Mononuclear cell (primary cell): Measurements from ENCODE around the gene ERC1. TPM values are rescaled to one million over a fixed set of nuclear protein-coding genes. Genes with fewer than 3 reads are reported as not detected.
"Not testable (repeated sequence)": the region's sequence is repeated elsewhere in the genome, so short reads cannot be mapped to it uniquely, and the experiment has no call there.

Experiments used
- H3K27me3 ChIP-seq: 2 replicates; pipeline ENCODE4 v1.6.0; 2011; ENCODE audit warnings: low read length, control low read depth; ENCODE audit not compliant: insufficient read depth
- H3K4me1 ChIP-seq: 2 replicates; pipeline ENCODE4 v1.5.1; 2011; ENCODE audit warnings: mild to moderate bottlenecking, low read length, control low read depth; ENCODE audit not compliant: insufficient read depth
- H3K4me3 ChIP-seq: 2 replicates; pipeline ENCODE4 v1.5.1; 2011; ENCODE audit warnings: mild to moderate bottlenecking, low read length, moderate library complexity
- H3K9me3 ChIP-seq: 2 replicates; pipeline ENCODE4 v1.5.1; 2011; ENCODE audit warnings: low read depth, mild to moderate bottlenecking, control low read depth, low read length
- total RNA-seq: library from RNA; depleted of rRNA; stranded (reverse); fragments of >200 nt; gene quantifications from one replicate; pipeline ENCODE4 v1.2.3, GENCODE V29; 2012

The ERC1 gene
- total RNA-seq, 1 donor = 30.2 TPM

GRCh38 chr12:1207276-1207675 lies 216.3 kb downstream of the ERC1 start:
- Histone ChIP-seq H3K4me1 (no peaks in the 10 kb centered on the region), H3K27me3 (no peaks in the 10 kb centered on the region), H3K4me3 (no peak overlapping the region), H3K9me3 (no peaks in the 10 kb centered on the region)

- not testable (repeated sequence) for H3K4me3 ChIP-seq
Observed at GRCh38 chr12:1208719-1209118, 217.7 kb downstream of the ERC1 start.

GRCh38 chr12:1212526-1212925 lies 221.5 kb downstream of the ERC1 start:
- no peak overlapping the region for H3K4me3 ChIP-seq
- no peaks in the 10 kb centered on the region for H3K9me3 ChIP-seq
- no peaks in the 10 kb centered on the region for H3K27me3 ChIP-seq
- H3K4me1 ChIP-seq = peaks cover 3% of the 10 kb centered on the region

More at GRCh38 chr12:1208719-1209118, 217.7 kb downstream of the ERC1 start:
- H3K4me1 ChIP-seq, H3K9me3 ChIP-seq, H3K27me3 ChIP-seq: not testable (repeated sequence)

- no peak overlapping the region for H3K4me3 ChIP-seq
- H3K27me3 ChIP-seq = no peaks in the 10 kb centered on the region
- H3K9me3 ChIP-seq = no peaks in the 10 kb centered on the region
- H3K4me1 ChIP-seq = peaks cover 4% of the 10 kb centered on the region
Observed at GRCh38 chr12:1213205-1213604, 222.2 kb downstream of the ERC1 start.

GRCh38 chr12:1213618-1214205 lies 222.7 kb downstream of the ERC1 start:
- peaks cover 4% of the 10 kb centered on the region for H3K4me1 ChIP-seq
- no peaks in the 10 kb centered on the region for H3K27me3 ChIP-seq
- H3K4me3 ChIP-seq = no peak overlapping the region
- no peaks in the 10 kb centered on the region for H3K9me3 ChIP-seq

- no peak overlapping the region for H3K4me3 ChIP-seq
- no peaks in the 10 kb centered on the region for H3K27me3 ChIP-seq
- H3K9me3 ChIP-seq = no peaks in the 10 kb centered on the region
- peaks cover 4% of the 10 kb centered on the region for H3K4me1 ChIP-seq
Observed at GRCh38 chr12:1216560-1216959, 225.5 kb downstream of the ERC1 start.

GRCh38 chr12:1217191-1217949 lies 226.3 kb downstream of the ERC1 start:
- Histone ChIP-seq H3K4me3 (no peak overlapping the region), H3K9me3 (no peaks in the 10 kb centered on the region), H3K4me1 (peaks cover 4% of the 10 kb centered on the region), H3K27me3 (no peaks in the 10 kb centered on the region)

- Histone ChIP-seq H3K4me3 (no peak overlapping the region), H3K4me1 (peaks cover 4% of the 10 kb centered on the region), H3K9me3 (no peaks in the 10 kb centered on the region), H3K27me3 (no peaks in the 10 kb centered on the region)
Observed at GRCh38 chr12:1218369-1218768, 227.3 kb downstream of the ERC1 start.

GRCh38 chr12:1220127-1221092 lies 229.4 kb downstream of the ERC1 start:
- no peak overlapping the region for H3K4me3 ChIP-seq
- H3K4me1 ChIP-seq = peaks cover 4% of the 10 kb centered on the region
- H3K27me3 ChIP-seq = no peaks in the 10 kb centered on the region
- no peaks in the 10 kb centered on the region for H3K9me3 ChIP-seq

GRCh38 chr12:1222858-1223639 lies 232.0 kb downstream of the ERC1 start:
- Histone ChIP-seq H3K4me3 (no peak overlapping the region), H3K27me3 (no peaks in the 10 kb centered on the region), H3K4me1 (peaks cover 10% of the 10 kb centered on the region)

GRCh38 chr12:1226951-1227350 lies 235.9 kb downstream of the ERC1 start:
- H3K4me1 ChIP-seq = peaks cover 10% of the 10 kb centered on the region
- H3K27me3 ChIP-seq = no peaks in the 10 kb centered on the region
- no peaks in the 10 kb centered on the region for H3K9me3 ChIP-seq
- no peak overlapping the region for H3K4me3 ChIP-seq

More at GRCh38 chr12:1222858-1223639, 232.0 kb downstream of the ERC1 start:
- no peaks in the 10 kb centered on the region for H3K9me3 ChIP-seq

- Histone ChIP-seq H3K9me3 (no peaks in the 10 kb centered on the region), H3K27me3 (no peaks in the 10 kb centered on the region), H3K4me3 (no peak overlapping the region), H3K4me1 (no peaks in the 10 kb centered on the region)
Observed at GRCh38 chr12:1234073-1234472, 243.1 kb downstream of the ERC1 start.

GRCh38 chr12:1246637-1247036 lies 255.6 kb downstream of the ERC1 start:
- Histone ChIP-seq H3K4me3 (no peak overlapping the region), H3K9me3 (no peaks in the 10 kb centered on the region), H3K27me3 (no peaks in the 10 kb centered on the region), H3K4me1 (no peaks in the 10 kb centered on the region)

- Histone ChIP-seq H3K4me3 (no peak overlapping the region), H3K27me3 (no peaks in the 10 kb centered on the region), H3K4me1 (no peaks in the 10 kb centered on the region), H3K9me3 (no peaks in the 10 kb centered on the region)
Observed at GRCh38 chr12:1250641-1251040, 259.6 kb downstream of the ERC1 start.
